Brain microvascular endothelial cell (primary cell): Measurements from ENCODE around the gene TIGD4.

Experiments
- DNase-seq: peaks from one replicate; pipeline ENCODE4 v3.0.0-alpha.2; 2020
- H3K27ac ChIP-seq: fragments of 250-450 bp; sonication (Bioruptor Pico); 2 replicates; pipeline ENCODE4 v1.5.1; 2020; ENCODE audit warnings: mild to moderate bottlenecking, moderate library complexity
- H3K27me3 ChIP-seq: fragments of 250-450 bp; sonication (Bioruptor Pico); replicated peaks from 2 replicates; pipeline ENCODE4 v1.5.1; 2020; ENCODE audit warnings: mild to moderate bottlenecking
- H3K36me3 ChIP-seq: fragments of 250-450 bp; sonication (Bioruptor Pico); replicated peaks from 2 replicates; pipeline ENCODE4 v1.5.1; 2020; ENCODE audit warnings: mild to moderate bottlenecking
- H3K4me3 ChIP-seq: 2 replicates; pipeline ENCODE4 v1.5.1; 2011; ENCODE audit warnings: low read depth, mild to moderate bottlenecking, control low read depth, low read length, moderate library complexity
- in situ Hi-C: cut with HindIII; loops from 2 replicates; pipeline ENCODE4 v1.10.0; 2017; ENCODE audit warnings: low sequenced_read_pairs, low pct_ligation_motif_present
- TF ChIP-seq, protein P1 (sequence below): IDR thresholded peaks from 2 replicates; pipeline ENCODE4 v1.5.1; 2011; ENCODE audit warnings: low read depth, mild to moderate bottlenecking, moderate library complexity, low read length, control low read depth, inconsistent platforms; ENCODE audit errors: missing control alignments

TIGD4 gene

DNA sequence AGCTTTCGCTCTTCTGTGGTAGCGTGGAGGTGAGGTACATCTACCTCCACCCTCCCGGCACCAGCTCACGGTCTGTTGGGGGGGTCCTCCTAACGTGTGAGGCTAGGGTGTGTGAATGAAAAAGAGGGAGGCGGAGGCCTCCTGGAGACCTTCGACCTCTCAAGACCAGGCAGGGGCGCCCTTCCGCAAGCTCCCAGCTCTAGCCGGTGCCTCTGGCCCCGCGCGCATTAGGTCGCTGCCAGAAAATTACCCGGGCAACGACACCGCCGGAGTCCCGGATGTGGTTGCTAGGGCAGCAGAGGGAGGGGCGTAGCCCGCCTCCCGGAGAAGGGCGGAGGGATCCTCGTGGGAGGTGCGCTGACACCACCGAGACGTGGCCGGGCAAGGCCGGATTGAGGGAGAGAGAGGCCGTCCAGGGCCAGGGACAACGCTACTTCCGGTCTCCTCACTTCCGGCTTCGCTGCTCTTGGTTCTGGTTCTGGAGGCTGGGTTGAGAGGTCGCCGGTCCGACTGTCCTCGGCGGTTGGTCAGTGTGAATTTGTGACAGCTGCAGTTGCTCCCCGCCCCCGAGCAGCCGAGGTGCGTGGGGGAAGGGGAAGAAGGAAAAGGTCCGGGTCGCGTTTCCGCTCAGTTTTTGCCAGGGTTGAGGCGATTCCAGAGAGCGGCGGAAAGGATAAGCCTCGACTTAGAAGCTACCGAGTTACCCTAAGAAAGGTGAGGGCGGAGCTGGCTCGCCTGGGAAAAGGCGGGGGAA lies at the start of gene TIGD4, which contains the start of gene ARFIP1:
TSS of gene TIGD4 (minus strand) at position 218 of the 754 bp plus-strand sequence. CDS start 8,726 bp downstream, outside the sequence.
TSS of gene ARFIP1 (plus strand) at position 442 of the 754 bp plus-strand sequence. CDS start 49,680 bp downstream, outside the sequence.
- Histone ChIP-seq H3K27ac (peak within 1 kb of the TSS; percentile 72), H3K4me3 (peak within 1 kb of the TSS; percentile 78), H3K36me3 (no peaks in the 10 kb centered on the region), H3K27me3 (no peaks in the 10 kb centered on the region)
- TF ChIP-seq, protein P1, sequence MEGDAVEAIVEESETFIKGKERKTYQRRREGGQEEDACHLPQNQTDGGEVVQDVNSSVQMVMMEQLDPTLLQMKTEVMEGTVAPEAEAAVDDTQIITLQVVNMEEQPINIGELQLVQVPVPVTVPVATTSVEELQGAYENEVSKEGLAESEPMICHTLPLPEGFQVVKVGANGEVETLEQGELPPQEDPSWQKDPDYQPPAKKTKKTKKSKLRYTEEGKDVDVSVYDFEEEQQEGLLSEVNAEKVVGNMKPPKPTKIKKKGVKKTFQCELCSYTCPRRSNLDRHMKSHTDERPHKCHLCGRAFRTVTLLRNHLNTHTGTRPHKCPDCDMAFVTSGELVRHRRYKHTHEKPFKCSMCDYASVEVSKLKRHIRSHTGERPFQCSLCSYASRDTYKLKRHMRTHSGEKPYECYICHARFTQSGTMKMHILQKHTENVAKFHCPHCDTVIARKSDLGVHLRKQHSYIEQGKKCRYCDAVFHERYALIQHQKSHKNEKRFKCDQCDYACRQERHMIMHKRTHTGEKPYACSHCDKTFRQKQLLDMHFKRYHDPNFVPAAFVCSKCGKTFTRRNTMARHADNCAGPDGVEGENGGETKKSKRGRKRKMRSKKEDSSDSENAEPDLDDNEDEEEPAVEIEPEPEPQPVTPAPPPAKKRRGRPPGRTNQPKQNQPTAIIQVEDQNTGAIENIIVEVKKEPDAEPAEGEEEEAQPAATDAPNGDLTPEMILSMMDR: peak; percentile 28
- in situ Hi-C loops: no loop called here
- peak; percentile 96 for DNase-seq

DNA sequence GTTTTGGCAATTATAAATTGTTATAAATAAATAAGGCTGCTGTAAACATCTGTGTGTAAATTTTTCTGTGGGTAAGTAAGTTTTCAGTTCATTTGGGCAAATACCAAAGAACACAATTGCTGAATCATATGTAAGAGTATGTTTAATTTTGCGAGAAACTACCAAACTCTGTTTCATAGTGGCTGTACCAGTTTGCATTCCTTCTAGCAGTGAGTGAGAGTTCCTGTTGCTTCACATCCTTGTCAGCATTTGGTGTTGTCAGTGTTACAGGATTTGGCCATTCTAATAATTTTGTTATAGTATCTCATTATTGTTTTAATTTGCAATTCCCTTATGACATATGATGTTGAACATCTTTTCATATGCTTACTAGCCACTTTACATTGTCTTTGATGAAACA lies 48.6 kb upstream of the TIGD4 start:
- no peak for DNase-seq
- TF ChIP-seq, protein P1: no peak
- H3K27me3 ChIP-seq: no peaks in the 10 kb centered on the region
- no peaks in the 10 kb centered on the region for H3K36me3 ChIP-seq
- no peak overlapping the region for H3K4me3 ChIP-seq
- H3K27ac ChIP-seq: no peak overlapping the region
- in situ Hi-C loops: no loop called here

DNA sequence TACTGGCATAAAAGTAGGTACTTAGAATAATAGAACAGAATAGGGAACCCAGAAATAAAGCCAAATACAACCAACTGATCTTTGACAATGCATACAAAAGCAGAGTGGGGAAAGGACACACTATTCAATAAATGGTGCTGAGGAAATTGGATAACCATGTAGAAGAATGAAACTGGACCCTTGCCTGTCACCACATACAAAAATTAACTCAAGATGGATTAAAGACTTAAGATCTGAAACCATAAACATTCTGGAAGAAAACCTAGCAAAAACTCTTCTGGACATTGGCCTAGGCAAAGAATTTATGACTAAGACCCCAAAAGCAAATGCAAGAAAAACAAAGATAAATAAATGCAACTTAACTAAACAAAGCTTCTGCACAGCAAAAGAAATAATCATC lies 45.8 kb upstream of the TIGD4 start:
- in situ Hi-C loops: no loop called here
- Histone ChIP-seq H3K36me3 (no peaks in the 10 kb centered on the region), H3K4me3 (no peak overlapping the region), H3K27me3 (no peaks in the 10 kb centered on the region), H3K27ac (no peak overlapping the region)
- TF ChIP-seq, protein P1: no peak
- no peak for DNase-seq

DNA sequence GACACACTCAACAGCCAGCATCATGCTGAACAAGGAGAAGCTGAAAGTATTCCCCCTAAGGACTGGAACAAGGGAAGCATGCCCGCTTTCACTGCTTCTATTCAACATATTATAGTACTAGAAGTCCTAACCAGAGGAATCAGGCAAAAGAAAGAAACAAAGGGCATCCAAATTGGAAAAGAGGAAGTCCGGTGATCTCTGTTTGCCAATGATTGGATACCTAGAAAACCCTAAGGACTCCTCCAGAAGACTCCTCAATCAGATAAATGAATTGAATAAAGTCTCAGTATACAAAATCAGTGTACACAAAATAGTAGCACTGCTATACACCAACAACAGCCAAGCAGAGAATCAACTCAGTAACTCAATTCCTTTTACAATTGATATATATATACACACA lies 45.0 kb upstream of the TIGD4 start:
- no peak overlapping the region for H3K27ac ChIP-seq
- in situ Hi-C loops: no loop called here
- no peaks in the 10 kb centered on the region for H3K36me3 ChIP-seq
- no peak overlapping the region for H3K4me3 ChIP-seq
- no peak for DNase-seq
- TF ChIP-seq, protein P1: no peak
- no peaks in the 10 kb centered on the region for H3K27me3 ChIP-seq

DNA sequence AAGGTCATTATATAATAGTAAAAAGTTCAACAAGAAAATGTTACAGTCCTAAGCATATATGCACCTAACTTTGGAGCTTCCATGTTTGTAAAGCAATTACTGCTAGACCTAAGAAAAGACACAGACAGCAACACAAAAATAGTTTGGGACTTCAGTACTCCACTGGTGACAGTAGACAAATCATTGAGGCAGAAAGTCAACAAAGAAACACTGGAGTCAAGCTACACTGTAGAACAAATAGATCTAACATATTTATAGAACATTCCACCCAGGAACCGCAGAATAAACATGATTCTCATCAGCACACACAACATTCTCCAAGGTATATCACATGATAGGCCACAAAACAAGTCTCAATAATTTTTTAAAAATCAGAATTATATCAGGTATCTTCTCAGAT lies 42.8 kb upstream of the TIGD4 start:
- TF ChIP-seq, protein P1: no peak
- Histone ChIP-seq H3K4me3 (no peak overlapping the region), H3K27ac (no peak overlapping the region), H3K27me3 (no peaks in the 10 kb centered on the region), H3K36me3 (no peaks in the 10 kb centered on the region)
- no peak for DNase-seq
- in situ Hi-C loops: no loop called here

DNA sequence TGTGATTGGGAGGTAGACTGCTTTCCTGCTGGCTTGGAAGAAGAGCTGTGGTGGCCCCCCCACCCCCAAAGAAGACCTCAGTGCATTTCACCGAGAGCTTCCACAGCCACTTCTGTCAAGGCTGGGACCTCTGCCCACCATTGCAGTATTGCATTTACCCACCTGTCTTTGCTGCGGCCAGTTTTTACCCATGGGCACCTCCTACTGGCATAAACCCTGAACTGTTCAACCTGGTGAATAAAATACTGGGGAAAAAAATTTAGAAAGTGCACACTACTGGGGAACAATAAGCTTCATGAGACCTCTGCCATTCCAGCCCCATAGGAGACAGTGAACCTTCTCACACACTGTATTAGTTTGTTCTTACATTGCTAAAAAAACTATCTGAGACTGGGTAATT lies 40.5 kb upstream of the TIGD4 start:
- TF ChIP-seq, protein P1: peak; percentile 18
- Histone ChIP-seq H3K27ac (no peak overlapping the region), H3K4me3 (no peak overlapping the region), H3K36me3 (no peaks in the 10 kb centered on the region), H3K27me3 (no peaks in the 10 kb centered on the region)
- DNase-seq: no peak
- in situ Hi-C loops: no loop called here
